Osteoblast (primary cell): ENCODE measurements around the gene VPS52. TPM values are rescaled to one million over a fixed set of nuclear protein-coding genes. Genes with fewer than 3 reads are reported as not detected.

Experiments used
- DNase-seq: peaks from one replicate; pipeline ENCODE4 v3.0.0; 2011; ENCODE audit warnings: low spot score, mixed read lengths; ENCODE audit not compliant: insufficient read length; ENCODE audit errors: missing footprints
- H2AFZ ChIP-seq: 2 replicates; pipeline ENCODE4 v1.6.0; 2011; ENCODE audit warnings: mild to moderate bottlenecking, low read length
- H3K27ac ChIP-seq: 2 replicates; pipeline ENCODE4 v1.5.1; 2011; ENCODE audit warnings: mild to moderate bottlenecking, low read depth, low read length, moderate library complexity
- H3K27me3 ChIP-seq: 2 replicates; pipeline ENCODE4 v1.6.0; 2012; ENCODE audit warnings: mild to moderate bottlenecking, control low read depth, inconsistent platforms, low read length, moderate library complexity; ENCODE audit not compliant: insufficient read depth
- H3K36me3 ChIP-seq: 2 replicates; pipeline ENCODE4 v1.5.1; 2011; ENCODE audit warnings: mild to moderate bottlenecking, low read length, control low read depth, moderate library complexity; ENCODE audit not compliant: insufficient read depth
- H3K4me1 ChIP-seq: 2 replicates; pipeline ENCODE4 v1.5.1; 2011; ENCODE audit warnings: mild to moderate bottlenecking, low read length, control low read depth, moderate library complexity; ENCODE audit not compliant: insufficient read depth
- H3K4me2 ChIP-seq: 2 replicates; pipeline ENCODE4 v1.6.0; 2011; ENCODE audit warnings: mild to moderate bottlenecking, low read length; ENCODE audit not compliant: insufficient read depth
- H3K4me3 ChIP-seq: fragments of 200-600 bp; sonication (generic); 3 replicates; pipeline ENCODE4 v1.5.1; 2012; ENCODE audit warnings: mild to moderate bottlenecking, low read length, inconsistent platforms; ENCODE audit not compliant: insufficient read depth
- H3K79me2 ChIP-seq: 2 replicates; pipeline ENCODE4 v1.6.0; 2012; ENCODE audit warnings: mild to moderate bottlenecking, low read length, control low read depth, inconsistent platforms; ENCODE audit not compliant: insufficient read depth
- H3K9me3 ChIP-seq: 2 replicates; pipeline ENCODE4 v1.5.1; 2011; ENCODE audit warnings: low read depth, low read length, control low read depth
- H4K20me1 ChIP-seq: 2 replicates; pipeline ENCODE4 v1.6.0; 2012; ENCODE audit warnings: mild to moderate bottlenecking, low read length, control low read depth; ENCODE audit not compliant: insufficient read depth
- CTCF ChIP-seq: IDR thresholded peaks from 2 replicates; pipeline ENCODE4 v1.5.1; 2011; ENCODE audit warnings: mild to moderate bottlenecking, low read depth, low read length, moderate library complexity; ENCODE audit errors: extremely low read depth
- total RNA-seq: library from RNA; depleted of rRNA; stranded (reverse); fragments of >200 nt; gene quantifications from 2 replicates; pipeline ENCODE4 v1.2.3, GENCODE V29; 2012

VPS52 gene
- total RNA-seq, 1 donor, result 42.7 TPM

GRCh38 chr6:33304216-33304615 is 32.5 kb upstream of the VPS52 start:
- TF ChIP-seq CTCF, result no peak
- Histone ChIP-seq H4K20me1 (peaks cover 12% of the 10 kb centered on the region), H2AFZ (no peak overlapping the region), H3K4me2 (no peak overlapping the region), H3K79me2 (peaks cover 62% of the 10 kb centered on the region), H3K4me3 (no peak overlapping the region), H3K36me3 (peaks cover 30% of the 10 kb centered on the region), H3K9me3 (no peaks in the 10 kb centered on the region), H3K4me1 (no peaks in the 10 kb centered on the region), H3K27ac (no peak overlapping the region), H3K27me3 (no peaks in the 10 kb centered on the region)
- no peak for DNase-seq

- Histone ChIP-seq H3K79me2 (peaks cover 50% of the 10 kb centered on the region), H3K4me1 (no peaks in the 10 kb centered on the region), H3K4me2 (no peak overlapping the region), H3K27me3 (no peaks in the 10 kb centered on the region), H3K27ac (no peak overlapping the region), H2AFZ (no peak overlapping the region), H3K36me3 (peaks cover 30% of the 10 kb centered on the region), H4K20me1 (peaks cover 12% of the 10 kb centered on the region), H3K4me3 (no peak overlapping the region), H3K9me3 (no peaks in the 10 kb centered on the region)
- DNase-seq, result no peak
- TF ChIP-seq CTCF, result no peak
Measured at GRCh38 chr6:33301877-33302276, 30.2 kb upstream of the VPS52 start.

- Histone ChIP-seq H3K79me2 (peaks cover 27% of the 10 kb centered on the region), H3K4me3 (peak overlapping the region; percentile 84), H3K4me2 (peak overlapping the region; percentile 85), H3K4me1 (no peaks in the 10 kb centered on the region), H3K36me3 (peaks cover 25% of the 10 kb centered on the region), H3K9me3 (no peaks in the 10 kb centered on the region), H2AFZ (peak overlapping the region; percentile 80), H4K20me1 (peaks cover 3% of the 10 kb centered on the region), H3K27me3 (no peaks in the 10 kb centered on the region), H3K27ac (peak overlapping the region; percentile 91)
- peak; percentile 80 for TF ChIP-seq CTCF
- DNase-seq, result peak; percentile 97
Measured at GRCh38 chr6:33299237-33299944, 27.7 kb upstream of the VPS52 start.

- Histone ChIP-seq H3K79me2 (peaks cover 21% of the 10 kb centered on the region), H3K27me3 (no peaks in the 10 kb centered on the region), H3K4me2 (peak within 1 kb of the TSS; percentile 85), H2AFZ (peak within 1 kb of the TSS; percentile 80), H4K20me1 (peaks cover 3% of the 10 kb centered on the region), H3K9me3 (no peaks in the 10 kb centered on the region), H3K4me3 (peak within 1 kb of the TSS; percentile 84), H3K27ac (peak within 1 kb of the TSS; percentile 91), H3K36me3 (peaks cover 22% of the 10 kb centered on the region), H3K4me1 (no peaks in the 10 kb centered on the region)
- DNase-seq, result peak; percentile 95
- no peak for TF ChIP-seq CTCF
Measured at GRCh38 chr6:33298773-33299236, 27.1 kb upstream of the VPS52 start, which contains the start of gene RGL2. RGL2 (minus strand) TSS chr6:33298942; CDS start chr6:33298610, 332 bp downstream.
